HEK293 (cell line): ENCODE results near the gene SIRPB2.

Experiments
- ZEB2 ChIP-seq: fragments of 450-650 bp; formaldehyde crosslinking; IDR thresholded peaks from 2 replicates; pipeline ENCODE4 v1.5.1; 2016; ENCODE audit warnings: missing biosample characterization, missing genetic modification characterization
- ZNF175 ChIP-seq: fragments of 450-650 bp; formaldehyde crosslinking; IDR thresholded peaks from 2 replicates; pipeline ENCODE4 v1.5.1; 2016; ENCODE audit warnings: missing biosample characterization, missing genetic modification characterization
- ZNF184 ChIP-seq: fragments of 450-650 bp; IDR thresholded peaks from 2 replicates; pipeline ENCODE4 v1.5.1; 2018; ENCODE audit warnings: missing biosample characterization, mild to moderate bottlenecking, missing genetic modification characterization
- ZNF366 ChIP-seq: fragments of 450-650 bp; formaldehyde crosslinking; conservative IDR thresholded peaks from 2 replicates; pipeline ENCODE4 v1.5.1; 2016; ENCODE audit warnings: missing biosample characterization, missing genetic modification characterization
- TF ChIP-seq, protein P1 (sequence below): fragments of 450-650 bp; formaldehyde crosslinking; IDR thresholded peaks from 2 replicates; pipeline ENCODE4 v1.5.1; 2016; ENCODE audit warnings: missing biosample characterization, missing genetic modification characterization
- TF ChIP-seq, protein P2 (sequence below): fragments of 450-650 bp; formaldehyde crosslinking; IDR thresholded peaks from 2 replicates; pipeline ENCODE4 v1.5.1; 2016; ENCODE audit warnings: missing biosample characterization, missing genetic modification characterization
- TF ChIP-seq, protein P3 (sequence below): sonication (generic); formaldehyde crosslinking; IDR thresholded peaks from 2 replicates; pipeline ENCODE4 v1.8.1; 2022; ENCODE audit warnings: mild to moderate bottlenecking, moderate library complexity, missing genetic modification reagents

DNA sequence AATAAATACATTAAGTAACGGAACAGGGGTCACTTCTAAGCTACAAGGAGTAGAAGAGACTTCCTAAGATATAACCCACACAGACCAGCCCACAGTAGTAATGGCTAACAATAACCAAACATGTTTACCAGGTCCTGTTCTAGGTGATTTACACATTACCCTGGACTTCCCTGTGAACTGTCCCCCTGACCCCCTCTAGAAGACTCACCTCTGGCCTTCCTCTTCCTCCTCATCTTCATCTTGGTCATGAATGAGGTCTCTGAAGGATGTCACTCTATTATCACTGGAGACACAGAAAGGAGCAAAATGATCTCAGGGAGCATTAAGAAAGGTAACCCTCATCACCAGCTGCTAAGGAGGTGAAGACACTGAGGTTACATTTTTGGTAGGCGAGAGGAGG, 33.2 kb downstream of the SIRPB2 start:
- TF ChIP-seq, protein P1, sequence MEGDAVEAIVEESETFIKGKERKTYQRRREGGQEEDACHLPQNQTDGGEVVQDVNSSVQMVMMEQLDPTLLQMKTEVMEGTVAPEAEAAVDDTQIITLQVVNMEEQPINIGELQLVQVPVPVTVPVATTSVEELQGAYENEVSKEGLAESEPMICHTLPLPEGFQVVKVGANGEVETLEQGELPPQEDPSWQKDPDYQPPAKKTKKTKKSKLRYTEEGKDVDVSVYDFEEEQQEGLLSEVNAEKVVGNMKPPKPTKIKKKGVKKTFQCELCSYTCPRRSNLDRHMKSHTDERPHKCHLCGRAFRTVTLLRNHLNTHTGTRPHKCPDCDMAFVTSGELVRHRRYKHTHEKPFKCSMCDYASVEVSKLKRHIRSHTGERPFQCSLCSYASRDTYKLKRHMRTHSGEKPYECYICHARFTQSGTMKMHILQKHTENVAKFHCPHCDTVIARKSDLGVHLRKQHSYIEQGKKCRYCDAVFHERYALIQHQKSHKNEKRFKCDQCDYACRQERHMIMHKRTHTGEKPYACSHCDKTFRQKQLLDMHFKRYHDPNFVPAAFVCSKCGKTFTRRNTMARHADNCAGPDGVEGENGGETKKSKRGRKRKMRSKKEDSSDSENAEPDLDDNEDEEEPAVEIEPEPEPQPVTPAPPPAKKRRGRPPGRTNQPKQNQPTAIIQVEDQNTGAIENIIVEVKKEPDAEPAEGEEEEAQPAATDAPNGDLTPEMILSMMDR (tag by site-specific recombination) = no peak
- TF ChIP-seq ZNF175 (tag by site-specific recombination) = no peak
- TF ChIP-seq, protein P2, sequence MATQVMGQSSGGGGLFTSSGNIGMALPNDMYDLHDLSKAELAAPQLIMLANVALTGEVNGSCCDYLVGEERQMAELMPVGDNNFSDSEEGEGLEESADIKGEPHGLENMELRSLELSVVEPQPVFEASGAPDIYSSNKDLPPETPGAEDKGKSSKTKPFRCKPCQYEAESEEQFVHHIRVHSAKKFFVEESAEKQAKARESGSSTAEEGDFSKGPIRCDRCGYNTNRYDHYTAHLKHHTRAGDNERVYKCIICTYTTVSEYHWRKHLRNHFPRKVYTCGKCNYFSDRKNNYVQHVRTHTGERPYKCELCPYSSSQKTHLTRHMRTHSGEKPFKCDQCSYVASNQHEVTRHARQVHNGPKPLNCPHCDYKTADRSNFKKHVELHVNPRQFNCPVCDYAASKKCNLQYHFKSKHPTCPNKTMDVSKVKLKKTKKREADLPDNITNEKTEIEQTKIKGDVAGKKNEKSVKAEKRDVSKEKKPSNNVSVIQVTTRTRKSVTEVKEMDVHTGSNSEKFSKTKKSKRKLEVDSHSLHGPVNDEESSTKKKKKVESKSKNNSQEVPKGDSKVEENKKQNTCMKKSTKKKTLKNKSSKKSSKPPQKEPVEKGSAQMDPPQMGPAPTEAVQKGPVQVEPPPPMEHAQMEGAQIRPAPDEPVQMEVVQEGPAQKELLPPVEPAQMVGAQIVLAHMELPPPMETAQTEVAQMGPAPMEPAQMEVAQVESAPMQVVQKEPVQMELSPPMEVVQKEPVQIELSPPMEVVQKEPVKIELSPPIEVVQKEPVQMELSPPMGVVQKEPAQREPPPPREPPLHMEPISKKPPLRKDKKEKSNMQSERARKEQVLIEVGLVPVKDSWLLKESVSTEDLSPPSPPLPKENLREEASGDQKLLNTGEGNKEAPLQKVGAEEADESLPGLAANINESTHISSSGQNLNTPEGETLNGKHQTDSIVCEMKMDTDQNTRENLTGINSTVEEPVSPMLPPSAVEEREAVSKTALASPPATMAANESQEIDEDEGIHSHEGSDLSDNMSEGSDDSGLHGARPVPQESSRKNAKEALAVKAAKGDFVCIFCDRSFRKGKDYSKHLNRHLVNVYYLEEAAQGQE (tag by site-specific recombination) = no peak
- no peak for TF ChIP-seq ZEB2 (tag by site-specific recombination)
- TF ChIP-seq ZNF184 (tag by site-specific recombination) = no peak
- no peak for TF ChIP-seq ZNF366 (tag by site-specific recombination)
- TF ChIP-seq, protein P3, sequence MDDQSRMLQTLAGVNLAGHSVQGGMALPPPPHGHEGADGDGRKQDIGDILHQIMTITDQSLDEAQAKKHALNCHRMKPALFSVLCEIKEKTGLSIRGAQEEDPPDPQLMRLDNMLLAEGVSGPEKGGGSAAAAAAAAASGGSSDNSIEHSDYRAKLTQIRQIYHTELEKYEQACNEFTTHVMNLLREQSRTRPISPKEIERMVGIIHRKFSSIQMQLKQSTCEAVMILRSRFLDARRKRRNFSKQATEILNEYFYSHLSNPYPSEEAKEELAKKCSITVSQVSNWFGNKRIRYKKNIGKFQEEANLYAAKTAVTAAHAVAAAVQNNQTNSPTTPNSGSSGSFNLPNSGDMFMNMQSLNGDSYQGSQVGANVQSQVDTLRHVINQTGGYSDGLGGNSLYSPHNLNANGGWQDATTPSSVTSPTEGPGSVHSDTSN (CRISPR knock-in tag) = no peak
